GM18499 (cell line): ENCODE results near the gene PARP15.

Experiments used
- ATAC-seq: cut with Tn5 transposase; IDR thresholded peaks from one replicate; pipeline ENCODE4 v1.9.1; 2021; ENCODE audit warnings: moderate number of reproducible peaks; ENCODE audit not compliant: insufficient read depth, unreplicated experiment

Gene PARP15

GRCh38 chr3:122568755-122569154, 8.7 kb upstream of the PARP15 start:
- no peak for ATAC-seq

- no peak for ATAC-seq
These were observed 4.5 kb upstream of the PARP15 start for GRCh38 chr3:122572940-122573412.

GRCh38 chr3:122576174-122576940, 1.1 kb upstream of the PARP15 start:
- ATAC-seq, result peak; percentile 67

DNA sequence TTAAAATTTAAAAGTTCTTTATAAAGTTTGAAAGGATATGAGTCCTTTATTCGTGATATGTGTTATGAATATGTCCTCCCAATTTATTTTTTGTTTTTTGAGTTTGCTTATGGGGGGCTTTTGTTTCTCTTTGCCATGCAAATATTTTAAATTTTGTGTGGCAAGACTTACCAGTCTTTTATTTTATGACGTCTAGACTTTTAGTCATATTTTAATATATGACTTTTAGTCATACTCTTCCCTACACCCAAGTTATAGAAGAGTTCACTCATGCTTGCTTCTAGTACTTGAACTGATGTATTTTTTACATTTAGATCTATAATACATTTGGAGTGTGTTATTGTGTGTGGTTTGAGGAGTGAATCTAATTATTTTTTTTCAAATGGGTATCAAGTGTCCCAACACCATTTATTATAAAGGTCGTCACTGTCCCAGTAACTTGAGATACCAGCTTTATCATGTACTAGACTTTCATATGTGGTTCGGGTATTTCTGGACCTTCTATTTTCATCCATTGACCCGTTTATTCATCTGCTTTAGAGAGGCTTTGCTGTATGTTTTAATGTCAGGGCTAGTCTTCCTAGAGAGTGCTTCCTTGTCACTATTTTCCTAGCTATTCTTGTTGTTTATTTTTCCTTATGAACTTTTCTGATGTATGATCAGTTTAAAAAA, 755 bp downstream of the PARP15 start:
- ATAC-seq, result no peak

- no peak for ATAC-seq
These were observed 3.0 kb downstream of the PARP15 start for GRCh38 chr3:122580470-122580869.

DNA sequence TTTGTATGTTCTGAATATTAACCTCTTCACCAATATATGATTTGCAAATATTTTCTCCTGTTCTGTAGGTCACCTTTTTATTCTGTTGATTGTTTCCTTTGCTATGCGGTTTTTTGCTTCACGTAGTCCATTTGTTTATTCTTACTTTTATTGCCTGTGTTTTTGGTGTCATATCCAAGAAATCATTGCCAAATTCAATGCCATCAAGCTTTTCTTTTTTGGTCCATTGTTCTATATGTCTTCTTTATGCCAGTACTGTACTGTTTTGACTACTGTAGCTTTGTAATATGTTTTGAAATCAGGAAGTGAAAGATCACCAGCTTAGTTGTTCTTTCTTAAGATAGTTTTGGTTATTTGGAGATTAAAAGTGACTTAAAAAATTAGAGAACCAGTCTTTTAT, 4.2 kb downstream of the PARP15 start:
- ATAC-seq, result no peak

DNA sequence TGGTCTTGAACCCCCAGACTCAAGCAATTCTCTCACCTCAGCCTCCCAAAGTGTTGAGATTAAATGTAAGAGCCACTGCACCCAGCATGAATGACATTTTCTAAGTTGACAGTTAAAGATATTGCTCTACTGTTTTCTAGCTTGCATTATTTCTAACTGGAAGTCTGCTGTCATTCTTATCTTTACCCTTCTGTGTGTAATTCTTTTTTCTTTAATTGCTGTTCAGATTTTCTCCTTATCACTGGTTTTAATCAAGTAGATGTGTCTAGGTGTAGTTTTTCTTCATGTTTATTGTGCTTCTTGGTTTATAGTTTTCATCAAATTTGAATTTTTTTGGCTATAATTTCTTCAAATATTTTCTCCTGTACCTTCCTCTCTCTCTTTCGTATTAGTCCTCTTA, 4.9 kb downstream of the PARP15 start:
- ATAC-seq, result no peak

GRCh38 chr3:122586098-122586497, 8.6 kb downstream of the PARP15 start:
- ATAC-seq, result no peak

GRCh38 chr3:122586773-122587485, 9.5 kb downstream of the PARP15 start:
- ATAC-seq, result no peak

- ATAC-seq, result no peak
These were observed 10.1 kb downstream of the PARP15 start for GRCh38 chr3:122587572-122587971.

- ATAC-seq, result peak; percentile 58
These were observed 11.8 kb downstream of the PARP15 start for GRCh38 chr3:122589297-122589696.

DNA sequence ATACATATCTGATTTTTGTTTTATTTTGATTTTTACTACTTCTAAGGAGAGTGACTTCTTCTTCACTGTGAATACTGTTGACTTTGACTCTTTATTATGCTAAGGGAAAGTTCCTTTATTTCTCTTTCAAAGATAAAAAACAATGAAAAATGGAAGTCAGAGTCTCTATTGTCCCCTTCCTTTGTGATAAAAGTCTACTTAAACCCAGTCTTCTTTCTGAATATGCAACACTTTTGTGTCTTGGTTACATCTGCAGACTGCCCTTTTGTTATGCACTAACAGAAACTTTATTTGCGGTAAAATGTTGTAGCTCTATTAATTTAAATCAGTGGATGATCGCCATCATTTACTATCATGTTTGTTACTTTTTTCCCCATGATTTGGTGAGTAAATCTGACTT, 13.2 kb downstream of the PARP15 start:
- ATAC-seq, result no peak

DNA sequence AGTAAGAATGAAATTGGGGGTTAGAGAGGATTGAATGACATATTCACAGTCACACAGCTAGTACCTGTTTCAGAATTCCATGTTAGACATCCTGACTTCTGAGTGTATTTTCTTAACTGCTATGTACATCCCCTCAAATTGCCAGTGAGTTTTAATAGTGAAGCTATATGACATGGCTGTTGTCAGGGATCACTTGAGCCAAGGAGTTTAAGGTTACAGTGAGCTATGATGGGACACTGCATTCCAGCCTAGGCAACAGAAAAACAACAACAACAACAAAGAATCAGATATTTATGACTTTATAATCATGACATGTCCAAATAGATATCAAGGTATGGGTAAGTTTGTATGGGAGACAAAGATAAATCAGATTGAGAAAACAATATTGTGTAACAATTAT, 16.6 kb downstream of the PARP15 start:
- no peak for ATAC-seq

DNA sequence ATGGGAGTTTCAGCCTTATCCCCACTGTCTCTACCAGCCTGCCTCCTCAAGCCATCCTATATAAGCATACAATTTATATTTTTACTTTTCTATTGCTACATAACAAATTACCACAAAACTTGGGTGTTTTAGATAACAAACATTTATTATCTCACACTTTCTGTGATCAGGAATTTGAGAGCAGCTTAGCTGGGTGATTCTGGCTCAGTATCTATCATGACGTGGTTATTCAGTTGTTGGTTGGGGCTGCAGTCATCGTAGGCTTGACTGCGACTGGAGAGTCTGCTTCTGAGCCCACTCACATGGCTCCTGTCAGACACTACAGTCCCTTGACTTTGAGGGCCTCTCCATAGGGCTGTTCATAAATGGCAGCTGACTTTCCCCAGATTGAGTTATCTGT, 20.7 kb downstream of the PARP15 start:
- no peak for ATAC-seq

DNA sequence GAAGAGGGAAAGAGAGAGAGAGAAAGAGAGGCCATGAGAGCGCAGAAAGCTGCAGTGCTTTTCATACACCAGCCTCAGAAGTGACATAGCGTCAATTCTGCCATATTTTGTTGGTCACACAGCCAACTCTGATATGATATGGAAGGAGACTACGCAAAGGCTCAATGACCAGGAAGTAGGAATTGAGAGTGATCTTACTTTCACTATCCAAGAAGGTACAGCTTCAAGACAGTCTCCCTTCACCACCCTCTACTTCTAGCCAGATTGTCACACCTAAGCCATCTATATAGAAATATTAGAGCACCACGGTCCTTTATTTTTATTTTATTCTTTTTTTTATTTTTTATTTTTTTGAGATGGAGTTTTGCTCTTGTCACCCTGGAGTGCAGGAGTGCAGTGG, 21.1 kb downstream of the PARP15 start:
- no peak for ATAC-seq

DNA sequence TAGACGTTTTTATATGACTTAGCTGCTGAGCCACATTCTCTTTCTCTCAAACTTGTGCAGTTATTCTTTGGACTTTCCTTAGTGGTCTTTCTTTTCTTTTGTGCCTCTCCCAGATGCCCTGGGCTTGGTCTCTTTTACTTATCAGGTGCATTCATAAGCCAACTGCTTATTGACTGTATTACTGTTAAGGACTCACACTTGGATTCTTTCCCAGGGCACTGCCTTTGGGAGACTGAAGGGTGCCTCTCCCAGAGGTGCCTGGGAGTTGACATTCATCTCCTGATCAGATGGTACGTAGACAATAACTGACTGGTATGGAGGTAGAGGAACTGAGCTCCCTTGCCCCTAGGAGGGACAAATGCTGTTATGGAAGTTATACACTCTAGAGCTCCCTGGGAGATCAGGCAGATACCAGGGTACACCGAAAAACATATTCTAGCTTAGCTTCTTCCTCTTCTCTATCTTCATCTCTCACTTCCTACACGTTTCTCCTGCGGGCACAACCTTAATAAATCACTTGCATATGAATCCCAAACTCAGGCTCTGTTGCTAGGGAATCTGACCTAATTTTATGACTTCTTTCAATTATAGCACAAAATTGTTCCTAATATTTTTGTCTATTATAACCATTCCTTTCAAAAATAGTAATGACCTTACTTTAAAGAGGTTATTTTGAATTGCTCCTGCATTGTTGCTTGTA, 24.7 kb downstream of the PARP15 start:
- ATAC-seq, result no peak

- ATAC-seq, result no peak
These were observed 25.6 kb downstream of the PARP15 start for GRCh38 chr3:122603056-122603455.

DNA sequence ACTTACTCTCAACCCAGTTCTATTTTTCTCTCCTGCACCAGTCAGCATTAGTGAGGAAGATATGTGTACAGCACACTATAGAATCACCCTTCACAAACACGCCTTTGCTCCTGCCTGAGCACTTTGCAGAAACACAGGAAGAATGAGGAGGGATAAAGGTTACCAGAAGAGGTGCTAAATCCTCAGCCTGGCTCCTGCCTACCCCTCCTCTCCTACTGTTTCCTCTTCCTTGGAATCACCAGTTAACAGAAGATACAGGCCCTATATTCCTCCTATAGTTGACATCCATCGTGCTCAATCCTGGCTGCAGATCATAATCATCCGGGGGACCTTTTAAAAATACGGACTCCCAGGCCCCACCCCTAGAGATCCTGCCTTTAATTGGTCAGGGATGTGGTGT, 28.9 kb downstream of the PARP15 start:
- no peak for ATAC-seq

DNA sequence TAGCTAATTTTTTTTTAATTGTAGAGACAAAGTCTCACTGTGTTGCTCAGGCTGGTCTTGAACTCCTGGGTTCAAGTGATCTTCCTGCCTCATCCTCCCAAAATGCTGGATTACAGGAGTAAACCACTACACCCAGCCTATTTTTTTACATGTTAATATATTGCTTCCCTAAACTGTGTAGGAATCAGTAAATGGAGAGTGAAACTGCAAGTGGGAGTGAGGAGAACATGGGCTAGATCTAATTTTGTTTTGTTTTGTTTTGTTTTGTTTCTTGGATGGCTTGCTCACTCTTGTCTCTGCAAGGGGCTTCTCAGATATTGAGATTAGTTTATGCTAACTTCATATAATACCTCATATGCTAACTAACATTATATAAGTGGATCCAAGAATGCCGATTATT, 31.5 kb downstream of the PARP15 start:
- ATAC-seq, result no peak

DNA sequence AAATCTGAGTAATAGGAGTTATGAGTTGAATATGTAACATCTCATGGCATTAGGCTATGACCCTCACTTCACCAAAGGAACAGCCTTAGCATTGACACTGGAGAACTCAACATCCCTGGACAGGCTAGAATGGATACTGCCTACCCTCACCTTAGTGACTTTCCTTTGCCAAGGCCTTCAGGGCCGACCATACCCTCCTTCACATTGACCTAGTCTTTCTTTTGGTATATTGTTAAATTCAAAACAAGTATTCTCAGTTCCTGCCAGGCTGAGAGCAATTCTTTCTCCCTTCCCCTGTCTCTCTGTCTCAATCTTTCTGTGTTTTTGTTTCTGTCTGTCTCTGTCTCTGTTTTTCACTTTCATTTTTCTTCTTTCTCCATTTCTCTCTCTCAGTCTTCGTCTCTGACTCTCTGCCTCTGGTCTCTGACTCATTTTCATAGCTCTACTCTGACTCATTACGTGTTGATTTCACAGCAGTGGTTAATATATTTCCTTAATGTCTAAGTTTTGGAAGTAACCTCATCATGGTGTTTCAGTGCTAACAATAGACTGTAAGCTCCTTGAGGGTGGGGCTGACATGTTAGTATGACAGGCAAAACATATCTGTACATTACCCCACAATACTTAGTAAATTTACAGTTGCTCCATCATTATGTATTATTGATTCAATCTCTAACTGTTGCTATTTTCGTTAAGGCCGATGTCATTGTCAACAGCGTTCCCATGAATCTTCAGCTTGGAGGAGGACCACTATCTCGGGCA, 32.5 kb downstream of the PARP15 start:
- ATAC-seq, result peak; percentile 97
